Measurements from ENCODE around the gene CCDC154. TPM values are rescaled to one million over a fixed set of nuclear protein-coding genes. Genes with fewer than 3 reads are reported as not detected.
A peak's percentile ranks its signal among the peaks of the same experiment; 100 is the strongest.

Gene CCDC154
- total and polyA plus RNA-seq, 9 of the 15 experiments (the other 6 are each of a cell fraction or from before 2014, with no cell fraction given) = 0.15 to 1.4 (median 0.20) TPM; not detected in 5

DNA sequence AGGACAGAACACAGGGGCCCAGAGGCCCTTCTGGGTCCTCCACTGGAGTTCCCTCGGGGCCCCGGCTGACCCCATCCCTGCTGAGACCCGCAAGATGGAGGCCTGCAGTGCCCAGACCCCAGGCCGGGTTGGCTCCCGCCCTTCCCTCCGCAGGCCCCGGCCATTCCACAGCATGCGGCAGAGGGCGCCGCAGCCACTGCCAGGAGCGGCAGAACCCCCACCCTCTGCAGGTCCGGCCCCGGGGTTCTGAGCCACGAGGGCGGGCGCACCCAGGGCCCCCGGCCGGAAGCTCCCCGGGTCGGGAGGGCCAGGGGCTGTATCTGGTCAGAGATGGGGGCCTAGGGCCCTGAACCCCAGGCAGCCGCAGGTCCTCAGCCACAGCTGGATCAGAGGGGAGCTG is 15.8 kb downstream of the CCDC154 start (continued):
- TF ChIP-seq, protein P1, sequence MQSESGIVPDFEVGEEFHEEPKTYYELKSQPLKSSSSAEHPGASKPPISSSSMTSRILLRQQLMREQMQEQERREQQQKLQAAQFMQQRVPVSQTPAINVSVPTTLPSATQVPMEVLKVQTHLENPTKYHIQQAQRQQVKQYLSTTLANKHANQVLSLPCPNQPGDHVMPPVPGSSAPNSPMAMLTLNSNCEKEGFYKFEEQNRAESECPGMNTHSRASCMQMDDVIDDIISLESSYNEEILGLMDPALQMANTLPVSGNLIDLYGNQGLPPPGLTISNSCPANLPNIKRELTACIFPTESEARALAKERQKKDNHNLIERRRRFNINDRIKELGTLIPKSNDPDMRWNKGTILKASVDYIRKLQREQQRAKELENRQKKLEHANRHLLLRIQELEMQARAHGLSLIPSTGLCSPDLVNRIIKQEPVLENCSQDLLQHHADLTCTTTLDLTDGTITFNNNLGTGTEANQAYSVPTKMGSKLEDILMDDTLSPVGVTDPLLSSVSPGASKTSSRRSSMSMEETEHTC (IDR thresholded peaks at IDR 0.05) = no peak
- TF ChIP-seq, protein P2, sequence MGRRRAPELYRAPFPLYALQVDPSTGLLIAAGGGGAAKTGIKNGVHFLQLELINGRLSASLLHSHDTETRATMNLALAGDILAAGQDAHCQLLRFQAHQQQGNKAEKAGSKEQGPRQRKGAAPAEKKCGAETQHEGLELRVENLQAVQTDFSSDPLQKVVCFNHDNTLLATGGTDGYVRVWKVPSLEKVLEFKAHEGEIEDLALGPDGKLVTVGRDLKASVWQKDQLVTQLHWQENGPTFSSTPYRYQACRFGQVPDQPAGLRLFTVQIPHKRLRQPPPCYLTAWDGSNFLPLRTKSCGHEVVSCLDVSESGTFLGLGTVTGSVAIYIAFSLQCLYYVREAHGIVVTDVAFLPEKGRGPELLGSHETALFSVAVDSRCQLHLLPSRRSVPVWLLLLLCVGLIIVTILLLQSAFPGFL (CRISPR knock-in tag; IDR thresholded peaks at IDR 0.05) = no peak
- no peak for TF ChIP-seq PURB (CRISPR knock-in tag; IDR thresholded peaks at IDR 0.05; ENCODE audit: low read depth)
- no peak for TF ChIP-seq PCBP2 (IDR thresholded peaks at IDR 0.05; ENCODE audit: low read depth, low read length, poor library complexity, severe bottlenecking)
- TF ChIP-seq DACH1 (IDR thresholded peaks at IDR 0.05; ENCODE audit: partially characterized antibody) = no peak
- 0 out of 2 replicates have a peak, but pooled peaks have one; percentile 21 for TF ChIP-seq ETV1 (tag; conservative IDR thresholded peaks at IDR 0.05; ENCODE audit: low read depth)
- peak; percentile 8 to 54; a peak in 2 of 4 replicates for TF ChIP-seq RAD21 (CRISPR knock-in tag; conservative IDR thresholded peaks at IDR 0.05 in 1 of 2, IDR thresholded peaks at IDR 0.05 in 1 of 2)
- TF ChIP-seq PHTF2 (CRISPR knock-in tag; IDR thresholded peaks at IDR 0.05) = no peak
- TF ChIP-seq SP2 (IDR thresholded peaks at IDR 0.05; ENCODE audit: extremely low read depth, low read depth, low read length, poor library complexity, severe bottlenecking) = no peak
- no peak for TF ChIP-seq ZZZ3 (IDR thresholded peaks at IDR 0.05)
- peak; percentile 40; the same call in 1 of the 2 replicates for TF ChIP-seq MYC (IDR thresholded peaks at IDR 0.05; ENCODE audit: low read depth, low read length)
- no peak for TF ChIP-seq MYC (CRISPR knock-in tag; IDR thresholded peaks at IDR 0.05; ENCODE audit: borderline replicate concordance, low read depth)
- TF ChIP-seq CBX8 (IDR thresholded peaks at IDR 0.05; ENCODE audit: borderline replicate concordance, extremely low read depth, low read depth, low read length, poor library complexity, severe bottlenecking) = no peak
- no peak for TF ChIP-seq ELF4 (CRISPR knock-in tag; IDR thresholded peaks at IDR 0.05)
